ENCODE data around the gene IFI35.
A peak's percentile ranks its signal among the peaks of the same experiment; 100 is the strongest.
"Not testable (repeated sequence)": the region's sequence is repeated elsewhere in the genome, so short reads cannot be mapped to it uniquely, and the experiment has no call there.

IFI35 gene

GRCh38 chr17:42997984-42998938 lies 8.3 kb upstream of the IFI35 start, which contains the start of gene RPL27:
TSS of gene RPL27 (plus strand) at chr17:42998419. CDS start at chr17:42998751, 332 bp downstream.
- peak; percentile 99 for DNase-seq

GRCh38 chr17:42999003-42999525 lies 7.5 kb upstream of the IFI35 start:
- DNase-seq, result no peak

- not testable (repeated sequence) for DNase-seq
Measured at GRCh38 chr17:43000894-43001293, 5.7 kb upstream of the IFI35 start.

- no peak for DNase-seq
Measured at GRCh38 chr17:43003542-43004172, 2.9 kb upstream of the IFI35 start.

GRCh38 chr17:43010667-43011308 lies 4.2 kb downstream of the IFI35 start:
- DNase-seq, result no peak

GRCh38 chr17:43011728-43012472 lies 5.3 kb downstream of the IFI35 start:
- DNase-seq, result no peak

GRCh38 chr17:43013296-43013695 lies 6.7 kb downstream of the IFI35 start:
- DNase-seq, result no peak

GRCh38 chr17:43014020-43014648 lies 7.5 kb downstream of the IFI35 start:
- no peak for DNase-seq

- DNase-seq, result no peak
Measured at GRCh38 chr17:43014649-43015542, 8.3 kb downstream of the IFI35 start.

- DNase-seq, result no peak
Measured at GRCh38 chr17:43015579-43015978, 9.0 kb downstream of the IFI35 start.

- DNase-seq, result no peak
Measured at GRCh38 chr17:43016216-43016615, 9.6 kb downstream of the IFI35 start.

- peak; percentile 62 for DNase-seq
Measured at GRCh38 chr17:43018008-43018853, 11.6 kb downstream of the IFI35 start.

GRCh38 chr17:43018932-43019331 lies 12.3 kb downstream of the IFI35 start:
- DNase-seq, result no peak

GRCh38 chr17:43019418-43019817 lies 12.8 kb downstream of the IFI35 start:
- no peak for DNase-seq

- no peak for DNase-seq
Measured at GRCh38 chr17:43020030-43020621, 13.5 kb downstream of the IFI35 start.

- DNase-seq, result peak; percentile 43
Measured at GRCh38 chr17:43020789-43021740, 14.5 kb downstream of the IFI35 start.

- peak; percentile 63 for DNase-seq
Measured at GRCh38 chr17:43021741-43022512, 15.3 kb downstream of the IFI35 start, which contains the start of gene VAT1. TSS of gene VAT1 (minus strand) at chr17:43022385. CDS start at chr17:43022322, 63 bp downstream.
